Tibial nerve (tissue), 4 donors: ENCODE results near the gene SORCS2. TPM values are rescaled to one million over a fixed set of nuclear protein-coding genes. Genes with fewer than 3 reads are reported as not detected.

ENCODE experiments used
- DNase-seq, 2 donors: peaks; one replicate each; pipeline ENCODE4 v3.0.0-alpha.2; 2019; ENCODE audit warnings: low spot score in 2 of 2
- H3K27ac ChIP-seq, 4 donors: fragments of 200-600 bp; sonication (generic) in 3 of 4; one replicate each; pipeline ENCODE4 v1.5.1; 2017 to 2019; ENCODE audit warnings: mild to moderate bottlenecking in 1 of 4
- H3K27me3 ChIP-seq, 2 donors: fragments of 200-600 bp; sonication (generic) in 1 of 2; one replicate each; pipeline versions ENCODE4 v1.5.1 to v1.6.0; 2017 to 2019
- H3K36me3 ChIP-seq, 3 donors: fragments of 200-600 bp; sonication (generic); one replicate each; pipeline ENCODE4 v1.5.1; 2018 to 2019
- H3K4me1 ChIP-seq, 4 donors: fragments of 200-600 bp; sonication (generic) in 3 of 4; one replicate each; pipeline ENCODE4 v1.5.1; 2017 to 2019
- H3K4me3 ChIP-seq, 4 donors: fragments of 200-600 bp; sonication (generic) in 3 of 4; one replicate each; pipeline ENCODE4 v1.5.1; 2017 to 2019; ENCODE audit warnings: mild to moderate bottlenecking in 1 of 4, moderate library complexity in 1 of 4
- H3K9me3 ChIP-seq, 4 donors: fragments of 200-600 bp; sonication (generic) in 3 of 4; one replicate each; pipeline ENCODE4 v1.5.1; 2017 to 2019
- CTCF ChIP-seq, 5 experiments: fragments of 200-600 bp in 3 of 5; fragments of 450-650 bp in 2 of 5; sonication (generic) in 3 of 5; IDR thresholded peaks; one replicate each; pipeline ENCODE4 v1.5.1; 2016 to 2019; ENCODE audit warnings: antibody characterized with exemption in 5 of 5, mild to moderate bottlenecking in 3 of 5, moderate library complexity in 2 of 5
- EP300 ChIP-seq, 2 donors: sonication (generic); formaldehyde crosslinking; IDR thresholded peaks; one replicate each; pipeline ENCODE4 v1.6.1; 2017; ENCODE audit warnings: antibody characterized with exemption in 2 of 2, mild to moderate bottlenecking in 1 of 2
- POLR2A ChIP-seq, 2 donors: fragments of 450-650 bp; IDR thresholded peaks; one replicate each; pipeline ENCODE4 v1.6.1; 2017; ENCODE audit warnings: antibody characterized with exemption in 2 of 2, mild to moderate bottlenecking in 2 of 2, moderate library complexity in 2 of 2
- WGBS, 2 donors: methylation state at CpG; one replicate each; pipeline ENCODE4 v1.1.5; 2018; 5-methylcytosine and 5-hydroxymethylcytosine counted together
- total RNA-seq, 4 donors: library from RNA; depleted of rRNA; stranded (reverse); fragments of >200 nt; gene quantifications; one replicate each; pipeline ENCODE4 v1.1.0, GENCODE V29; 2016

Gene SORCS2
- total RNA-seq, 4 donors from 2014 or later, result 15.6 to 48.9 (median 38.3) TPM

- Histone ChIP-seq H3K36me3 (no peaks in the 10 kb centered on the region), H3K4me1 (no peaks in the 10 kb centered on the region), H3K4me3 (no peak overlapping the region), H3K27ac (no peak overlapping the region), H3K27me3 (no peaks in the 10 kb centered on the region), H3K9me3 (peaks cover 0 to 8% (median 0%) of the 10 kb centered on the region in 4 donors)
- 78 to 86% methylated on average over 16 of the region's 16 CpGs for WGBS, 2 donors
- DNase-seq, result no peak
- TF ChIP-seq POLR2A (IDR thresholded peaks at IDR 0.05), result no peak
- TF ChIP-seq EP300 (IDR thresholded peaks at IDR 0.05), result no peak
- no peak for TF ChIP-seq CTCF (IDR thresholded peaks at IDR 0.05)
Measured at GRCh38 chr4:7415927-7416686, 223.8 kb downstream of the SORCS2 start.

- DNase-seq, result no peak
Measured at GRCh38 chr4:7416745-7417432, 224.6 kb downstream of the SORCS2 start.

GRCh38 chr4:7417639-7418038 lies 225.3 kb downstream of the SORCS2 start:
- WGBS, 2 donors, result 91 to 94% methylated on average over 9 of the region's 9 CpGs
- DNase-seq, result no peak
- no peaks in the 10 kb centered on the region for H3K27me3 ChIP-seq

More at GRCh38 chr4:7416745-7417432, 224.6 kb downstream of the SORCS2 start:
- H3K27ac ChIP-seq, result no peak overlapping the region
- no peaks in the 10 kb centered on the region for H3K36me3 ChIP-seq
- no peak for TF ChIP-seq EP300 (IDR thresholded peaks at IDR 0.05)
- no peak for TF ChIP-seq POLR2A (IDR thresholded peaks at IDR 0.05)
- WGBS, 2 donors, result 78 to 81% methylated on average over 14 of the region's 14 CpGs
- peaks cover 0 to 8% (median 0%) of the 10 kb centered on the region in 4 donors for H3K9me3 ChIP-seq
- H3K4me3 ChIP-seq, result no peak overlapping the region
- H3K27me3 ChIP-seq, result no peaks in the 10 kb centered on the region
- H3K4me1 ChIP-seq, result no peaks in the 10 kb centered on the region

GRCh38 chr4:7418131-7418943 lies 226.0 kb downstream of the SORCS2 start:
- no peak overlapping the region for H3K27ac ChIP-seq
- TF ChIP-seq CTCF (IDR thresholded peaks at IDR 0.05) (no peak), EP300 (IDR thresholded peaks at IDR 0.05) (no peak), POLR2A (IDR thresholded peaks at IDR 0.05) (no peak)
- H3K4me3 ChIP-seq, result no peak overlapping the region
- no peak for DNase-seq
- H3K36me3 ChIP-seq, result no peaks in the 10 kb centered on the region
- H3K4me1 ChIP-seq, result peaks cover 0 to 4% (median 0%) of the 10 kb centered on the region in 4 donors
- no peaks in the 10 kb centered on the region for H3K27me3 ChIP-seq
- peaks cover 0 to 8% (median 0%) of the 10 kb centered on the region in 4 donors for H3K9me3 ChIP-seq
- 82 to 87% methylated on average over 15 of the region's 15 CpGs for WGBS, 2 donors

More at GRCh38 chr4:7417639-7418038, 225.3 kb downstream of the SORCS2 start:
- H3K4me3 ChIP-seq, result no peak overlapping the region
- no peaks in the 10 kb centered on the region for H3K36me3 ChIP-seq
- no peak for TF ChIP-seq CTCF (IDR thresholded peaks at IDR 0.05)
- no peak overlapping the region for H3K27ac ChIP-seq
- no peaks in the 10 kb centered on the region for H3K4me1 ChIP-seq
- peaks cover 0 to 8% (median 0%) of the 10 kb centered on the region in 4 donors for H3K9me3 ChIP-seq

GRCh38 chr4:7419961-7420660 lies 227.8 kb downstream of the SORCS2 start:
- TF ChIP-seq EP300 (IDR thresholded peaks at IDR 0.05), result no peak
- TF ChIP-seq POLR2A (IDR thresholded peaks at IDR 0.05), result no peak
- TF ChIP-seq CTCF (IDR thresholded peaks at IDR 0.05), result no peak
- Histone ChIP-seq H3K4me3 (no peak overlapping the region), H3K27me3 (no peaks in the 10 kb centered on the region), H3K4me1 (peaks cover 0 to 10% (median 0%) of the 10 kb centered on the region in 4 donors), H3K36me3 (no peaks in the 10 kb centered on the region), H3K27ac (no peak overlapping the region), H3K9me3 (peaks cover 0 to 8% (median 0%) of the 10 kb centered on the region in 4 donors)
- 83% methylated on average over 2 to 4 of the region's 4 CpGs for WGBS, 2 donors
- DNase-seq, result no peak
